ENCODE results near the gene ZNF575. TPM values are rescaled to one million over a fixed set of nuclear protein-coding genes. Genes with fewer than 3 reads are reported as not detected.

Gene ZNF575
- total and polyA plus RNA-seq, 12 donors = 0.22 to 2.9 (median 0.87) TPM; not detected in 2

DNA sequence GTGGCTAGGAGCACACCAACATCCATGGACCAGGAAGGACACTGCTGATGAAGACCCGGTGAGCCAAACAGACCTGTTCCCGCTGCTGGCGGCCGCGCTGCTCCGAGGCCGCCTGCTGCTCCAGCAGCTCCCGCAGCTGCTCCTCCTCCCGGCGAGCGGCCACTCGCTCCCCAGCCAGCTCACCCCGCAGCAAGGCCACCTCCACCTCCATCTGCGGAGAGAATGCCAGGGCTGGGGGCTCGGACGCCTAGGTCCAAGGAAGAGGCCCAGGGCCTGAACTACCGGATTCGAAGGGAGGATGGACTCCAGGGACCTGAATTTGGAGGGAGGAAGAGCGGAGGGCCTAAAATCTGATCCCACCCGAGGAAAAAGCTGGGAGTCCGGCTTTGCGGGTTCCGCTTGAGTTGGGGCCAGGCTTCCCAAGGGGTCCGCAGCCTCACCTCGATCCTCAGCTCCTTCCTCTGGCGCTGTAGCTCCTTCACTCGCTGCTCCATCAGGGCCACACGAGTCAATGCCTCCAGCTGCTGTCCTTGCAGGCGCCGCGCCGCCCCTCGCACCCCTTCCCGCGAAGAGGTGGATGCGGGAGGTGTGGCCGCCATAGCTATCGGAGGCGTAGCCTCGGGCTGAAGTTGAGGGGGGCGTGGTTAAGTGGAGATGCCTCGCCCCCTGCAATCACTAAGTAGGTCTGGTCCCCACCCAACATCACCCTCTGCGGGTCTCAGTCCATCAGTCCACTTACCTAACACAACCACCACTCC, 31.1 kb upstream of the ZNF575 start:
- Histone ChIP-seq H3K9me3 (replicated peaks in 1 of 3) (no peaks in the 10 kb centered on the region), H3K27me3 (no peaks in the 10 kb centered on the region), H3K4me1 (replicated peaks in 1 of 2) (peaks cover 15 to 24% of the 10 kb centered on the region in 2 donors), H3K27ac (no peak overlapping the region), H3K36me3 (replicated peaks in 1 of 2) (peaks cover 0 to 4% of the 10 kb centered on the region in 2 donors), H3K4me3 (no peak overlapping the region)
- no peak for TF ChIP-seq POLR2A (IDR thresholded peaks at IDR 0.05)
- TF ChIP-seq, protein P1, sequence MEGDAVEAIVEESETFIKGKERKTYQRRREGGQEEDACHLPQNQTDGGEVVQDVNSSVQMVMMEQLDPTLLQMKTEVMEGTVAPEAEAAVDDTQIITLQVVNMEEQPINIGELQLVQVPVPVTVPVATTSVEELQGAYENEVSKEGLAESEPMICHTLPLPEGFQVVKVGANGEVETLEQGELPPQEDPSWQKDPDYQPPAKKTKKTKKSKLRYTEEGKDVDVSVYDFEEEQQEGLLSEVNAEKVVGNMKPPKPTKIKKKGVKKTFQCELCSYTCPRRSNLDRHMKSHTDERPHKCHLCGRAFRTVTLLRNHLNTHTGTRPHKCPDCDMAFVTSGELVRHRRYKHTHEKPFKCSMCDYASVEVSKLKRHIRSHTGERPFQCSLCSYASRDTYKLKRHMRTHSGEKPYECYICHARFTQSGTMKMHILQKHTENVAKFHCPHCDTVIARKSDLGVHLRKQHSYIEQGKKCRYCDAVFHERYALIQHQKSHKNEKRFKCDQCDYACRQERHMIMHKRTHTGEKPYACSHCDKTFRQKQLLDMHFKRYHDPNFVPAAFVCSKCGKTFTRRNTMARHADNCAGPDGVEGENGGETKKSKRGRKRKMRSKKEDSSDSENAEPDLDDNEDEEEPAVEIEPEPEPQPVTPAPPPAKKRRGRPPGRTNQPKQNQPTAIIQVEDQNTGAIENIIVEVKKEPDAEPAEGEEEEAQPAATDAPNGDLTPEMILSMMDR (IDR thresholded peaks at IDR 0.05) = no peak
- intact Hi-C loops (cut with DNase I) = loop anchor here in 1 of 2 donors (5.0 kb wide), 1 partner anchor 35 kb away; the partner anchor contains the start of gene LYPD3
- 49 to 63% (median 52%) methylated on average over 20 to 43 of the region's 43 CpGs for WGBS, 4 donors
- peak in 2 of 7 donors; percentile 6 to 50 for DNase-seq

DNA sequence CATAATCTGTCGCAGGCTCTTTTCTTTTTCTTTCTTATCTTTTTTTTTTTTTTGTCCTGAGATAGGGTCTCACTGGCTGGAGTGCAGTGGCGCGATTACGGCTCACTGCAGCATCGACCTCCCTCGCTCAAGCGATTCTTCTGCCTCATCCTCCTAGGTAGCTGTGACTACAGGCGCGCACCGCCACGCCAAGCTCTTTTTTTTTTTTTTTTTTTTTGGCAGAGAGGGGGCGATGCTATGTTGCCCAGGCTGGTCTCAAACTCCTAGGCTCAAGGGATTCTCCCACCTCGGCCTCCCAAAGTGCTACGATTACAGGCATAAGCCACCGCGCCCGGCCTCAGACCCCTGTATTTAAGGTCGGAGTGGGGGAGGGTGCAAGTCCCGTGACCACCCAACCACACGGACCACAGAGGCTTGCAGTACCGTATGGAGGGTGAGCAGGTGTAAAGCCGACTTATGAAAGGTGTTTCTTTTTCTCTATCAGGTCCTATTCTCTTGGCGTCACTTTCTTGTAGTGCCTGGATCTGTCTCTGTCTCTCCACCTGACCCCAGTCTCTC, 30.5 kb upstream of the ZNF575 start:
- no peak for DNase-seq
- WGBS, 4 donors = 84 to 90% (median 85%) methylated on average over 20 to 23 of the region's 23 CpGs
- Histone ChIP-seq H3K4me3 (no peak overlapping the region), H3K27me3 (no peaks in the 10 kb centered on the region), H3K36me3 (replicated peaks in 1 of 2) (peaks cover 0 to under 1% of the 10 kb centered on the region in 2 donors), H3K9me3 (replicated peaks in 1 of 3) (no peaks in the 10 kb centered on the region), H3K4me1 (replicated peaks in 1 of 2) (peaks cover 12 to 24% of the 10 kb centered on the region in 2 donors), H3K27ac (no peak overlapping the region)
- TF ChIP-seq, protein P1 (IDR thresholded peaks at IDR 0.05) = no peak
- TF ChIP-seq POLR2A (IDR thresholded peaks at IDR 0.05) = no peak
- intact Hi-C loops (cut with DNase I) = loop anchor here in 1 of 2 donors (5.0 kb wide), 1 partner anchor 35 kb away; the partner anchor contains the start of gene LYPD3

DNA sequence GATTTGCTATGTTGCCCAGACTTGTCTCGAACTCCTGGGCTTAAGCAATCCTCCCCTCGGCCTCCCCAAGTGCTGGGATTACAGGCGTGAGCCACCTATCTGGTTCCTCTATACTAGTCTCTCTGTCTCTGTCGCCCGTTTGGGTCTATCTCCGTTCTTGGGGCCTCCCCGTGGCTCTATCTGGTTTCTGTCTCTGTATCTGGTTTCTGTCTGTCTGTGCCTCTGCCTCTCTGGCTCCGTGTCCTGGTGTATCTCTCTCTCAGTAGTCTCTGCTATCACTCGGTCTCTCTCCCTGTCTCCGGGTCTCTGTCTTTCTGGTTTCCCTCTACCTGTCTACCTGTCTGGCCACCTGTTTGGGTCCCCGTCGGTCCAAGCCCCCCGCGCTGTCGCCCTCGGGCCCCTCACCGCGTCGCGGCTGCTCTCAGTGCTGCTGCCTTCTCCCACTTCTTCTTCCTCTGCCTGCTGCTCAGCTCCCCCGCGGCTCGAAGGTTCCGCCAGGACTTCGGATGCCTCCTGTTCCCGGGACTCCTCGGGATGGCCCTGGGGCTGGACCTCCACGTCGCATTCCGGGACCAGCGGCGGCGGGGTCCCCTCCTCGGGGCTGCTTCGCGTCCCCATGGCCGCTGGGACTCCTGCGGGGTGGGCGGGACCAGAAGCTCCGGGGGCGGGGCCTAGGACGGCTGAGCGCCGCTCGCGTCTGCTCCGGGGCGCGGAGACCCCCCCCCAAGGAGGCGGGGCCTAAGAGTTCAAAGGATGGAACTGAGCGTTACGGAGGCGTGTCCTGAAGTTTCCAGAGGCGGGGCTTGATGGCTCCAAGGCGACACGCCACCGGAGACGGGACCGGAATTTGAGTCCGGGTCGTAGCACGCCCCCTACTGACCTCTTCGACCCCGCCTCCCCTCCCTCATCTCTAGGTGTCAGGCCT, 29.2 kb upstream of the ZNF575 start:
- DNase-seq = peak; percentile 95 to 100 (median 99)
- intact Hi-C loops (cut with DNase I) = loop anchor here in 1 of 2 donors (5.0 kb wide), 1 partner anchor 36 kb away; the partner anchor contains the start of gene LYPD3

More for the DNA sequence above, 29.2 kb upstream of the ZNF575 start:
- Histone ChIP-seq H3K4me3 (peak overlapping the region; percentile 6 to 95 (median 67)), H3K9me3 (replicated peaks in 1 of 3) (no peaks in the 10 kb centered on the region), H3K36me3 (replicated peaks in 1 of 2) (peaks cover 0 to 10% of the 10 kb centered on the region in 2 donors), H3K27ac (peak overlapping the region; percentile 70 to 94 (median 84)), H3K27me3 (no peaks in the 10 kb centered on the region), H3K4me1 (replicated peaks in 1 of 2) (peaks cover 12 to 24% of the 10 kb centered on the region in 2 donors)
- TF ChIP-seq, protein P1 (IDR thresholded peaks at IDR 0.05) = peak in 1 of 6 experiments; percentile 8
- peak in 1 of 2 donors; percentile 60 for TF ChIP-seq POLR2A (IDR thresholded peaks at IDR 0.05)
- WGBS, 4 donors = 0 to 1% (median 1%) methylated on average over 30 to 64 of the region's 64 CpGs
